ENCODE measurements around the gene FAM236A.
"Not testable (repeated sequence)": the region's sequence is repeated elsewhere in the genome, so short reads cannot be mapped to it uniquely, and the experiment has no call there.

The FAM236A gene

DNA sequence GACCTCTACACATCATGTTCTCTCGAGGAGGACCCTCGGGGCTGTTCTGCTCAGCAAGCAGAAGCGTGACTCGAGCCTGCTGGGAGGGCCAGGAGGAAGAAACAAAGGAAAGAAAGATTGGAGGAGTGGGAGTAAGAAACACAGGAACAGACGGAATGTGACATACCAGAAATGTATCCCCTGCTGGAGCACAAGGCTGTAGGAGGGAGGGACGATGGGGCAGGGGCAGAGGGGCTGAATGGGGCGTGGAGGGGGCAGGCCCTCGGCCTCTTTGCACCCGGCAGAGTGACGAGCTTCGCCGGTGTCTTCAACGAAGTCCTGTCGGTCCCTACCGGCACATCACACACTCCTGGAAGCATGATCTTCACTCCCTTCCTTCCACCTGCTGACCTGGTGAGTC lies at the start of gene FAM236A:
TSS of gene FAM236A (plus strand) at position 301 of the 400 bp plus-strand sequence. CDS start at position 358, 57 bp downstream.
- DNase-seq (ENCODE audit: low read depth in 1 of 2, low spot score in 1 of 2) = not testable (repeated sequence)

- DNase-seq (ENCODE audit: low read depth in 1 of 2, low spot score in 1 of 2) = not testable (repeated sequence)
Measured at GRCh38 chrX:72889740-72890139, 48.3 kb upstream of the FAM236A start.

GRCh38 chrX:72912315-72912714 lies 25.7 kb upstream of the FAM236A start, which contains the start of gene FAM236C:
Gene FAM236C, plus strand, starts transcription at chrX:72912615. Its CDS starts 100 bp downstream, at chrX:72912715.
- not testable (repeated sequence) for DNase-seq (ENCODE audit: low read depth in 1 of 2, low spot score in 1 of 2)

GRCh38 chrX:72916096-72916495 lies 21.9 kb upstream of the FAM236A start:
- not testable (repeated sequence) for DNase-seq (ENCODE audit: low read depth in 1 of 2, low spot score in 1 of 2)

GRCh38 chrX:72932283-72932682 lies 5.7 kb upstream of the FAM236A start:
- DNase-seq (ENCODE audit: low read depth in 1 of 2, low spot score in 1 of 2) = not testable (repeated sequence)

GRCh38 chrX:72936455-72936854 lies 1.6 kb upstream of the FAM236A start:
- DNase-seq (ENCODE audit: low read depth in 1 of 2, low spot score in 1 of 2) = not testable (repeated sequence)

DNA sequence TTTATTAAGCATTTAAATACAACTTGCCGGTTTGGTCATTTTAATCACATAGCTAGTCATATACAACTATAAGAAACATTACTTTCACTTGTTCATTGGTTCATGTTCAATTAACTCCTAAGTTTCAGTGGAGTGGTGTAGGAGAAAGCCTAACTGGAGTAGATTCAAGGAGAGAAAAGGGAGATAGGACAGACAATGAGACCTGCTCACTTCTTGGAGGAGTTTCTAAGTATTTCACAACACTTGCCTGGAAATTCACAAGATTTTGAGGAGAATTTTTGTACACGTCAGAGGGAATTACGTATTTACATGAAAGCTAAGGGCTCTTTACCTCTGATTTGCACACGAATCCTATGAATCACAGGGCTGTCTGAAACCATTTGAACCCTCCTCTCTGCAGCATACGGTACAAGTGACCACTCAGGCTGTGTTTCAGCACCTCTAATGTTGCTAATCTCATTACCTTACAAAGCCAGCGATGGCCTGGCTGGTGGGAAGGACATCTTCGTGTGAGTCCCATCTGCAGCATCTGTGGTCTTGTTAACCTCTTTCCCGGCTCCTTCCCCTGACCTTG lies 1.0 kb upstream of the FAM236A start:
- DNase-seq (ENCODE audit: low read depth in 1 of 2, low spot score in 1 of 2) = not testable (repeated sequence)

GRCh38 chrX:72942272-72942671 lies 4.3 kb downstream of the FAM236A start:
- DNase-seq (ENCODE audit: low read depth in 1 of 2, low spot score in 1 of 2) = not testable (repeated sequence)

GRCh38 chrX:72943035-72943818 lies 5.2 kb downstream of the FAM236A start:
- DNase-seq (ENCODE audit: low read depth in 1 of 2, low spot score in 1 of 2) = not testable (repeated sequence)

DNA sequence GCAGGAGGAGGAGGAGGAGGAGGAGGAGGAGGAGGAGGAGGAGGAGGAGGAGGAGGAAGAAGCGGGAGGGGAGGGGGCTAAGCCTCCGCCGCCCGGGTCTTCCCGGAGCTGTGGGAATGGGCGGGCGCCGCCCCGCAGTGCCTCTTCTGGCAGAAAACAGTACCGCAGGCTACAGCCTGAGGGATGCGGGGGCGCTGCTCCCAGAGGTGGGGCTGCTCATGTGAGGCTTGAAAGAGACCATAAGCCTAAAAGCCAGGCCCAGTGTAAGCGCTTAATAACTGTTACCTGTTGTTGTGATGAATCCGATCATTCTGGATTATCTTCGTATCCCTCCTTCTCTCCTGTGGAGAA lies 5.8 kb downstream of the FAM236A start, which contains the start of gene DMRTC1:
TSS of gene DMRTC1 (minus strand) at position 19 of the 351 bp plus-strand sequence. CDS start 68,143 bp downstream, outside the sequence.
- DNase-seq (ENCODE audit: low read depth in 1 of 2, low spot score in 1 of 2) = not testable (repeated sequence)

DNA sequence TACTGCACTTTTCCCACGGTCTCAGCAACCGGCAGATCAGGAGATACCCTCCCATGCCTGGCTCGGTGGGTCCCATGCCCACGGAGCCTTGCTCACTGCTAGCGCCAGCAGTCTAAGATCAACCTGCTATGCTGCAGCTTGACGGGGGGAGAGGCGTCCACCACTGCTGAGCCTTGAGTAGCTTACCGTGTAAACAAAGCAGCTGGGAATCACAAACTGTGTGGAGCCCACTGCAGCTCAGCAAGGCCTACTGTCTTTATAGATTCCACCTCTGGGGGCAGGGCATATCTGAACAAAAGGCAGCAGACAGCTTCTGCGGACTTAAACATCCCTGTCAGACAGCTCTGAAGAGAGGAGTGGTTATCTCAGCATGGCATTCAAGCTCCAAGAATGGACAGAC lies 22.0 kb downstream of the FAM236A start:
- DNase-seq (ENCODE audit: low read depth in 1 of 2, low spot score in 1 of 2) = not testable (repeated sequence)

DNA sequence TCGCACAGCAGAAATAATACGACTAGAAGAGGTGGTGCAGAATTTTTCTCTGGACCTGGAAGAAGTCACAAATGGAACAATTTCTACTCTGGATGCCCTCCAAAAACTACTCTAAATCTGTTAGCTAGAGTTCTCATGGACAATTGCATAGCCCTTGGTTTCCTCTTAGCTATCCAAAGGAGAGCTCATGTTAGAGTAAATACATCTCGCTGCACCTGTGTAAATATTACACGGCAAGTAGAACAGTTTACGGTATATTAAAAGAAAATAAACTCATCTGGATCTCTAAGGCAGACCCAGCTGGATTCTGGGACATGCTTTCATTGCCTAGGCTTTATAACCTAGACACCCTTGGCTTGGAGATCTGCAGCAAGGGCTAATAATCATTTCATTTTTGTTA lies 33.9 kb downstream of the FAM236A start:
- DNase-seq (ENCODE audit: low read depth in 1 of 2, low spot score in 1 of 2) = not testable (repeated sequence)

DNA sequence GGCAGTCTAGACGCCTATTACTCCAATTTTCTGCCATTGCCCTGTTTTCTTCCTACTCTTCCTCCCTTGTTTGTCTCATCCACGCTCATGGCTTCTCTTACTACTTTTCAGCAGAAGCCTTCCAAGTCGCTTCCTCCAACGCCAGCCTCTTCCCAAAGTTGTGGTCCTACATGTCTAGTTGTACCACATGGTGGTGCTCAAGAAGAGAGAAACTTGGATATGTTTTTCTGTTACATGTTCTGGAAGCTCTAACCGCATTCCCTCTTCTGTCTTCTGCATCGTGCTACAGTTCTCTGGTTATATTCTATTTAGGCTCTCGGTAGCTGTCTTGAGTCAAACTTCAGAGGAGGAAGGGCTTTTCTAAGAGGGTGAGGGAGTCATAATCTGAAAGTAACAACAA lies 36.9 kb downstream of the FAM236A start:
- not testable (repeated sequence) for DNase-seq (ENCODE audit: low read depth in 1 of 2, low spot score in 1 of 2)

DNA sequence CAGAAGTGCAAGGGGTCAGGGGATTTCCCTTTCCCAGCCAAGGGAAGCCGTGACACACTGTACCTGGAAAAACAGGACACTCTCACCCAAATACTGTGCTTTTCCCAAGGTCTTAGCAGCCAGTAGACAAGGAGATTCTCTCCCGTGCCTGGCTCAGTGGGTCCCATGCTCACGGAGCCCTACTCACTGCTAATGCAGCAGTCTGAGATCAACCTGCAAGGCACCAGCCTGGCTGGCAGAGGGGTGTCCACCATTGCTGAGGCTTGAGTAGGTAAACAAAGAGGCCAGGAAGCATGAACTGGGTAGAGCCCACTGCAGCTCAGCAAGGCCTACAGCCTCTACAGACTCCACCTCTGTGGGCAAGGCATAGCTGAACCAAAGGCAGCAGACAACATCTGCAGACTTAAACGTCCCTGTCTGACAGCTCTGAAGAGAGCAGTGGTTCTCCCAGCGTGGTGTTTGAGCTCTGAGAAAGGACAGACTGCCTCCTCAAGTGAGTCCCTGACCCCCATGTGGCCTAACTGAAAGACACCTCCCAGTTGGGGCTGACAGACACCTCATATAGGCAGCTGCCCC lies 43.0 kb downstream of the FAM236A start:
- not testable (repeated sequence) for DNase-seq (ENCODE audit: low read depth in 1 of 2, low spot score in 1 of 2)
